SK-MEL-5 (cell line): ENCODE data around the gene CHAT. TPM values are rescaled to one million over a fixed set of nuclear protein-coding genes. Genes with fewer than 3 reads are reported as not detected.

Experiments
- DNase-seq: peaks from one replicate; pipeline ENCODE4 v3.0.0-alpha.2; 2016; ENCODE audit warnings: low read depth, low spot score
- in situ Hi-C: cut with HindIII; loops from 2 replicates; pipeline ENCODE4 v1.10.0; 2016; ENCODE audit warnings: low sequenced_read_pairs, high pct_unique_total_duplicates, low pct_unique_long_range_greater_than_20kb
- polyA plus RNA-seq, 2 experiments: library from polyadenylated mRNA; depleted of rRNA; stranded (reverse); fragments of >200 nt; gene quantifications; 2 replicates each; pipeline ENCODE4 v1.2.3, GENCODE V29; 2015
- total RNA-seq: library from RNA; depleted of rRNA; stranded (reverse); fragments of >200 nt; shearing (Covaris generic); gene quantifications from 2 replicates; pipeline ENCODE4 v1.2.3, GENCODE V29; 2014; rRNA removed

The CHAT gene
- total RNA-seq = not detected in 2 replicates
- 0.10 TPM in 1 of 2 replicates, not detected in the other for polyA plus RNA-seq (2015; cell fraction: cytosol; rRNA removed)
- polyA plus RNA-seq (2015; cell fraction: nucleus; rRNA removed) = not detected in 2 replicates

- DNase-seq = no peak
- in situ Hi-C loops = no loop called here
Observed at GRCh38 chr10:49613882-49614241, at the start of gene CHAT. Gene CHAT, plus strand, starts transcription at chr10:49614037. Its CDS starts 153 bp downstream, at chr10:49614190.

GRCh38 chr10:49564461-49565009 is 49.3 kb upstream of the CHAT start:
- in situ Hi-C loops = no loop called here
- no peak for DNase-seq

- DNase-seq = no peak
- in situ Hi-C loops = no loop called here
Observed at GRCh38 chr10:49567810-49568209, 46.0 kb upstream of the CHAT start.

DNA sequence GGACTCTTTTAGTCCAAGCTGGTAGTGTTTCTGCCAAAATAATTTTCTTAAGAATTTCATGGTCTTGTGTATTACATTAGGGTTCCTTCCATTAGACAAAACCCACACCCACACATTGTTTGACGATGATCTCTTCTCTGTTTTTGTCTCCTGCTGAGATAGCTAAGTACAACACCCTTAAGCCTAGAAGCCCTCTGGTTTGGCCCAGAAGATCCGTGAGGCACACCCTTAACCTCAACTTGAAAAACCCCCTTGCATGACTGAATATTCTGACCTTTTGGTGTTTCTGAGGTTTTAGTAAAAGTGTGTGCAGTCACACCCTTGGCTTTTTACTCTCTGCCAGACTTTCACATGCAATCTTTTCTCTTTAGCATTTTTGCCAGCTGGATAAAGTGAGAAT is 45.6 kb upstream of the CHAT start:
- DNase-seq = no peak
- in situ Hi-C loops = no loop called here

- DNase-seq = no peak
- in situ Hi-C loops = no loop called here
Observed at GRCh38 chr10:49569031-49569631, 44.7 kb upstream of the CHAT start.

DNA sequence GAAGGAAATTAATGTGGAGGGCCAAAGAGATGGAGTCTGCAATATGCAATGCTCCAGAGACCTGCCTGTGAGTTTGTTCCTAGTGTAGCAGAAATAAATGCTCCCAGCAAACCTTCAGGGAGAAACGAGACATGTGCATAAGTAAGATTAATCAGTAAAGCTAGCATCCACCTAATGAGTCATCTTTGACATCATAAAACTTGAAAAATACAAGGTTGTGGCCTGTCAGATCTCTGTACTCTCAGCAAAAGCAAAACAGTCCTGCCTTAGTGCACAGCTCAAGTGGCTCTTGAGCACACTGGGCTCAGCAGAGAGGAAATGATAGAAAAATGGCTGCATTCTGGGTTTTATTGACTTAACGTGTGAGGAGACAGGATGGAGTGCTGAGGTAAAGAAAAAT is 42.4 kb upstream of the CHAT start:
- in situ Hi-C loops = no loop called here
- no peak for DNase-seq

GRCh38 chr10:49572594-49573114 is 41.2 kb upstream of the CHAT start:
- in situ Hi-C loops = no loop called here
- DNase-seq = no peak

DNA sequence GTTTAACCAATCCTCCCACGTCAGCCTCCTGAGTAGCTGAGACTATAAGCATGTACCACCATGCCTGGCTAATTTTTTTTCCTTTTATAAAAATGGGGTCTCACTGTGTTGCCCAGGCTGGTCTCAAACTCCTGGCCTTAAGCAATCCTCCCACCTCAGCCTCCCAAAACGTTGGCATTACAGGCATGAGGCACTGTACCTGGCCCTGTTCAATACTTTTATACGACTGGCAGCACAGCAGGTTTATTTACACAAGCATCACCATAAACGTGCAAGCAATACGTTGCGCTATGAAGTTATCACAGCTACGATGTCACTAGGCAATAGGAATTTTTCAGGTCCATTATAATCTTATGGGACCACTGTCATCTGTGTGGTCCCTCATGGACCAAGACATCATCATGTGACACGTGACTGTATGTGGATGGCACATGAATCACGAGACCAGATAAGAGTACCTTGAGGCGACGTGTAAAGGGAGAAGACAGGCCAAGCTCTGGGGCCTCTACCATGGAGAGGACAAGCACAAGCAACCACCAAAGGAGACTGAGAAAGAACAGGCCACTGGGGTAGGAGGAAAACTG is 38.3 kb upstream of the CHAT start:
- no peak for DNase-seq
- in situ Hi-C loops = no loop called here

DNA sequence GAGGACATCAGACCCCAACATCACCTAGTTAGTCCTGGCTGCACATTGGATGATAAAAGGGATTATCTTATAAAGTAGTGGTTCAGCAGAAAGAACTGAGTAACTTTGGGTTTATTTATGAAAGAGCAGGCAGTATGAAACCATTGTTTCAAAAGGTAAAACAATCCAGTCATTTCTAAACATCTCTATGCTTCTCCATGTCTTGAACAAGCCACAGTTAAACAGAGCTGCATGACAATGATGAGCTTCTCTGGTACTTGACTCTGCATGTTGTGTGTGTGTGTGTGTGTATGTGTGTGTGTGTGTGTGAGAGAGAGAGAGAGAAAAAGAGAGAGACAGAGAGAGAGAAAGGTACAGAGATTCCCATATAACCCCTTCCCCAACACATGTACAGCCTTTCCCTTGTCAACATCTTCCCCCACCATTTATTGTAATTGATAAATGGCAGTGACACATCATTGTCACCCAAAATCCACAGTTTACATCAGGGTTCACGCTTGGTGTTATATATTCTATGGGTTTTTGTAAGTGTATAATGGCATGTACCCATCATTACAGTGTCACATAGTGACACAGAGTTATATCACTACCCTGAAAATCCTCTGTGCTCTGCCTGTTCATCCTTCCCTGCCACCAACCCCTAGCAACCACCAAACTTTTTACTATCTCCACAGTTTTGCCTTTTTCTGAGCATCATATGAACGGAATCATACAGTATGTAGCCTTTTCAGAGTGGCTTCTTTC is 36.5 kb upstream of the CHAT start:
- in situ Hi-C loops = no loop called here
- DNase-seq = no peak

- DNase-seq = no peak
- in situ Hi-C loops = no loop called here
Observed at GRCh38 chr10:49578392-49578791, 35.4 kb upstream of the CHAT start.

DNA sequence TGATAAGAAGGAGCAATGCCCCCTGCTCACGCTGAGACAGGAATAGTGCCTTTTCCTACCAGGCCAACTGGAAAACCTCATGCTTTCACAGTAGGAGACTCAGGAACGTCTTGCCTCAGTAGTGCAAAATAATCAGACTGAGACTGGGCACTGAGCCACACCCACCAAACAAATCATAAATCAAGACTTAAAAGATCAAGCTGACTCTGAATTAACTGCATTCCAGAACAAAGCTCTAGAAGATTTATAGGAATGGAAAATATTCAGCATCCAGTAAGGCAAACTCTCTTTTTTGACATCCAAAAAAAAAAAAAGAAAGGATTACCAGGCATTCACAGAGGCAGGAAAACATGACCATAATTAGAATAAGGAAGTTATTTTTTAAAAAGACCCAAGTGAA is 34.2 kb upstream of the CHAT start:
- no peak for DNase-seq
- in situ Hi-C loops = no loop called here

GRCh38 chr10:49585387-49585786 is 28.4 kb upstream of the CHAT start:
- no peak for DNase-seq

DNA sequence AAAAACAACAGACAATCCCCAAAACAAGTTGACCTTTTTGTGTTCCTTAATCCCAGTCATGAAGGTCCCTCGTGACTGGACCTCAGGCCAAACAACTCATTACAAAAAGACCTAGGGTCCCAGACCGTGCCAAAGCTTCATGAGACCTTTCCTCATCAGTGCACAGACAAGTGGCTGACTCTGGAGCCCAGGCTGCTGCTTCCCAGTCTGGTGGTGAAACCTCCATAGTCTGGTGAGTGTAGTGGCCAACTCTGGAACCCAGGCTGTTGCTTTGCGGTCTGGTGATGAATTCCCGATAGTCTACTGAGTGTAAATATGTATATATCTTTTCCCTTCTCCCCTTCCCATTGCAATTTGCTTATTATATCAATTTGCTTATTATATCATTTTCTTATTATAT is 25.9 kb upstream of the CHAT start:
- in situ Hi-C loops = no loop called here
- peak; percentile 49 for DNase-seq

More at GRCh38 chr10:49585387-49585786, 28.4 kb upstream of the CHAT start:
- in situ Hi-C loops = no loop called here

DNA sequence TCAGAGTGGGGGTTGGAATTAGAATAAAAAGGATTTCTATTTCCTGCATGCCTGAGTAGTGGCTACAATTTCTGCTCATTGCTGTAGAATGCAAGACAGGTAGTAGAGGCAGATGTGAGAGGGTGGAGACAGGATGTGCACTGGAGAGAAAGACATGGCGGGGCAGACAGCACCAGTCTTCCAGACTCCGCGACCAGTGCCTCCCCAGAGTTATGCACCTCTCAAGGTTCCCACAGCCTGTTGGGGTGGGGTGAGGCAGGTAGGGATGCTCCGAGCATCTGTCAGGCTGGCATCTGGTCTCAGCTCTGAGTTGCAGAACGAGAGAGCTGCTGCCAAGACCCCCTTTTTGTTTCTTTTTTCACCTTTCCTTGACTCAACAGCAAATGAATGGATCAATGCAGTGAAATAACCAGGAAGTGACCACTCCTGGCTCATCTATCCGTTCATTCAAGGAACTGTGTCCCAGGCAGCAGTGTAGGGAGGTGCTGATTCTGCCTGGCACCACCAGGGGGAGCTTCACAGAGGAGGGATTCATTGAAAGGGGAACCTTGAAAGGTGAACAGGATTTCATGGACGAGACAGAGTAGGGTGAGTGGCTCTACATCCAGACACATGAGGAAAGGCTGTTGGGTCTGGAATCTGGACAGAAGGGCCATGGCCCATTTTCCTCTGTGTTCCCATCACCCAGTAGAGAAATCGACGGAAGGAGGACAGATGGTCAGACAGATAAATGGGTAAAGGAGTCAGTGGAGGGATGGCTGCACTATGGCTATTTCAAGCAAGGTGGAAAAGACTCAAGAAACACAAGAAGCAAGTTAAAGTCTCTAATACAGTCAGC is 20.9 kb upstream of the CHAT start:
- peak; percentile 74 for DNase-seq
- in situ Hi-C loops = no loop called here

DNA sequence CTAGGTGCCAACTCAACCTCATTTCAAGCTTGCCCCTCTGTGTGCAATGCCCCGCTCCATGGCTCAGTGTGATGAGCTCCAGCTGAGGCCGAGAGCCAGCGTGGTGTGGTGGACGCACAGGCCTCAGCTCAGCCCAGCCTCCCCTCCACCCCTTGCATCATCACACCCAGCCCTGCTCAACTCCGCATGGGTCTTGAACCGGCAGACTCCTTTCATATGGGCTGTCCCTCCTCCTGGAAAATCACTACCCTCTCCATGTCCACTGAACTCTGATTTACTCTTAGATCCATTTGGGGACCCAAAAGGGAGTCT is 20.3 kb upstream of the CHAT start:
- no peak for DNase-seq
- in situ Hi-C loops = no loop called here

- DNase-seq = no peak
- in situ Hi-C loops = no loop called here
Observed at GRCh38 chr10:49593998-49594397, 19.8 kb upstream of the CHAT start.

DNA sequence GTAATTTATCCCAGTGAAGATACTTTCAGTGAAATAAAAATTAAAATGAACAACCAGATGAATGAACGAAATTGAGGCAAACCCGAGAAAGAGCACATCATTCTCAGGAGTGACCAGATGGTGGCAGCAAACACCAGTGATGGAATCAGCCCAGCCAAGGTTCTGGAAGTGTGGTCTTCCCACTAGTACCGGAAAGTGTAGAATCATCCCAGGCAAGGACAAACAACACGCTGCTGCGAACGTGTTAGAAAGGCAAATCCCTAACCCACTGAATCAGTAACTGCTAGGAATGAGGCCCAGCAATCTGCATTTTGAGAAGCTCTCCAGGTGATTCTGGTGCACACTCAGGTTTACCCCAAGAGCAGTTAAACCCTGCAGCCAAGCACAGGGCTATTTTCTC is 19.2 kb upstream of the CHAT start:
- DNase-seq = peak; percentile 72
- in situ Hi-C loops = no loop called here
